HG03378 (cell line): ENCODE data around the gene PHKG1.
"Not testable (repeated sequence)": the region's sequence is repeated elsewhere in the genome, so short reads cannot be mapped to it uniquely, and the experiment has no call there.

Experiments used
- ATAC-seq: cut with Tn5 transposase; IDR thresholded peaks from one replicate; pipeline ENCODE4 v1.9.1; 2021; ENCODE audit warnings: mild to moderate bottlenecking, moderate library complexity; ENCODE audit not compliant: unreplicated experiment

PHKG1 gene

GRCh38 chr7:56092789-56093531, at the start of gene PHKG1:
TSS of gene PHKG1 (minus strand) at chr7:56092952. CDS start at chr7:56088941, 4,011 bp downstream.
- no peak for ATAC-seq

DNA sequence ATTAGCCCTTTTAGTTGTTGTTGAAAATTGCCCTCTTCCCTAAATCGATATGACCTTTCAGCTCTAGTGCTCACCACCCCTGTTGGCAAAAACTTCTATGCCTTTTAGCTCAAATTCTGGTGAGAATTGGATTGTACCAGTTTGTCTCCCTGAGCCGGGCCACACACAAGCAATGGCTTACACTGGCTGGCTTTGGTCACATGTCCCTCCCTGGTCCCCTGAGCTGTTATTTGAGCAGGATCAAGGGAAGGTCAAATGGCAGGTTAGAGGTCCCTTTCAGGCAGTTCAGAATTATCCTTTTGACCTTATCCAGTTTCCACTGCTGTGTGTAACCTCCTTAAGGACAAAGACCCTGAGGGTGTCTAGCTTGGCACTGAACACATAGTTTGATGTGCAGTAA, 38.3 kb upstream of the PHKG1 start:
- ATAC-seq: not testable (repeated sequence)

- no peak for ATAC-seq
Measured at GRCh38 chr7:56127241-56127975, 34.7 kb upstream of the PHKG1 start.

- no peak for ATAC-seq
Measured at GRCh38 chr7:56125831-56126230, 33.1 kb upstream of the PHKG1 start.

GRCh38 chr7:56124981-56125380, 32.2 kb upstream of the PHKG1 start:
- no peak for ATAC-seq

GRCh38 chr7:56121440-56121839, 28.7 kb upstream of the PHKG1 start:
- no peak for ATAC-seq

GRCh38 chr7:56115852-56116538, 23.2 kb upstream of the PHKG1 start, which contains the start of gene NUPR2:
TSS of gene NUPR2 (minus strand) at chr7:56116417. CDS start at chr7:56116314, 103 bp downstream.
- no peak for ATAC-seq

- ATAC-seq: not testable (repeated sequence)
Measured at GRCh38 chr7:56112244-56112643, 19.5 kb upstream of the PHKG1 start.

GRCh38 chr7:56110611-56111010, 17.9 kb upstream of the PHKG1 start:
- no peak for ATAC-seq

DNA sequence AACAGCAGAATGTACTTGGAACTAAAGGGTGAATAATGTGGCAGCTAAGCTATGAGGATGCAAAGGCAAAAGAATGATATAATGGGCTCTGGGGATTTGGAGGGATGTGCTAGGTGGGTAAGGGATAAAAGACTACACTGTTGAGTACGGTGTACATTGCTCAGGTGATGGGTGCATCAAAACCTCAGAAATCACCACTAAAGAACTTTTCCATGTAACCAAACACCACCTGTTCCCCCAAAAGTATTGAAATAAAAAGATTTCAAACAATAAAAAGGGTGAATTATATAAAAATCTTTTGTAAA, 15.2 kb upstream of the PHKG1 start:
- no peak for ATAC-seq

GRCh38 chr7:56106108-56107073, 13.6 kb upstream of the PHKG1 start, which contains the start of gene CHCHD2:
TSS of gene CHCHD2 (minus strand) at chr7:56106476. CDS start at chr7:56106413, 63 bp downstream.
- ATAC-seq: peak; percentile 99

DNA sequence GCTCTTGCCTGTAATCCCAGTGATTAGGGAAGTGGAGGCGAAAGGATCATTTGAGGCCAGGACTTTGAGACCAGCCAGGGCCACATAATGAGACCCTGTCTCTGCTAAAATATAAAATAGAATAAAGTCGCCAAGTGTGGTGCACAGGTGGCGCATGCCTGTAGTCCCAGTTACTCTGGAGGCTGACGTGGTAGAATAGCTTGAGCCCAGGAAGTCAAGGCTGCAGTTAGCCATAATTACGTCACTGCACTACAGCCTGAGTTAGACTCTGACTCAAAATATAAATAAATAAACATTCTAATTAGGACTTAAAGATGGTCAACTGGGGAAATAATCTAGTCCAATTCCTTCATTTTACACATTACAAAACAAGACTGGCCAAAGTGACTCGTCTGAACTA, 12.8 kb upstream of the PHKG1 start:
- ATAC-seq: peak; percentile 38

GRCh38 chr7:56104138-56104537, 11.4 kb upstream of the PHKG1 start:
- ATAC-seq: not testable (repeated sequence)

- no peak for ATAC-seq
Measured at GRCh38 chr7:56099653-56100052, 6.9 kb upstream of the PHKG1 start.

- not testable (repeated sequence) for ATAC-seq
Measured at GRCh38 chr7:56098187-56099008, 5.6 kb upstream of the PHKG1 start.

- no peak for ATAC-seq
Measured at GRCh38 chr7:56097700-56098099, 4.9 kb upstream of the PHKG1 start.

DNA sequence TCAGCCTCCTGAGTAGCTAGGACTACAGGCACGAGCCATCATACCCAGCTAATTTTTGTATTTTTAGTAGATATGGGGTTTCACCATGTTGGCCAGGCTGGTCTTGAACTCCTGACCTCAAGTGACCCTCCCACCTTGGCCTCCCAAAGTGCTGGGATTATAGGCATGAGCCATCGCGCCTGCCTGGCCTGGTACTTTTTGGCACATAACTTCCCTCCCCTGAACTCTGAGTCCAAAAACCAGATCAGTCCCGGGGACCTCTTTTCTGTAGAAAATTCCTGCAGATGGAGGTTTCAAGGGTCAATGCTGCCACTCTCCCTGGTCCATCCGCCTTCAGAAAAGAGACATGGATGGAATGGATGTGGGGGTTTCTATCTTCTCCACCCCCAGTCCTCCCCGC, 364 bp downstream of the PHKG1 start:
- not testable (repeated sequence) for ATAC-seq

- ATAC-seq: no peak
Measured at GRCh38 chr7:56091591-56091990, 1.2 kb downstream of the PHKG1 start.

- no peak for ATAC-seq
Measured at GRCh38 chr7:56087445-56087844, 5.3 kb downstream of the PHKG1 start.

GRCh38 chr7:56086761-56087160, 6.0 kb downstream of the PHKG1 start:
- no peak for ATAC-seq
